H1 (cell line): ENCODE measurements around the gene ANK3. TPM values are rescaled to one million over a fixed set of nuclear protein-coding genes. Genes with fewer than 3 reads are reported as not detected.

Experiments used
- CBX8 ChIP-seq: fragments of 300-800, 300-1000 bp; sonication (generic); IDR thresholded peaks from 2 replicates; pipeline ENCODE4 v1.7.1; 2016; ENCODE audit warnings: low read depth, low read length, borderline replicate concordance
- CHD1 ChIP-seq: IDR thresholded peaks from 2 replicates; pipeline ENCODE4 v1.6.1; 2012; ENCODE audit warnings: low read depth, low read length, improper control_type of control experiment
- TAF1 ChIP-seq: IDR thresholded peaks from 2 replicates; pipeline ENCODE4 v1.6.1; 2011; ENCODE audit warnings: mild to moderate bottlenecking, low read depth, low read length
- polyA plus RNA-seq, 7 experiments: library from polyadenylated mRNA; depleted of rRNA in 3 of 7; stranded (reverse) in 5 of 7; unstranded in 2 of 7; fragments of >200 nt in 5 of 7; fragments of 200-250 nt in 2 of 7; gene quantifications; 1 replicate in 5 of 7; 2 replicates in 1 of 7; 4 replicates in 1 of 7; pipeline versions ENCODE4 v1.2.1 to v1.2.3, GENCODE V29; 2011 to 2013; ENCODE audit warnings: missing spikeins in 2 of 7, mixed read lengths in 2 of 7
- total RNA-seq: library from RNA; stranded (reverse); fragmentation: NEBNext Ultra II Directional; extraction: Animal tissue kit (Norgen Biotek cat#: 25700); gene quantifications from 2 replicates; pipeline ENCODE4 v1.2.1, GENCODE V29; 2021
- TF ChIP-seq, protein P1 (sequence below): fragments of 300-600 bp; sonication (generic); IDR thresholded peaks from 2 replicates; pipeline ENCODE4 v1.7.1; 2012; ENCODE audit warnings: low read length, moderate library complexity, mild to moderate bottlenecking, inconsistent platforms; ENCODE audit not compliant: insufficient replicate concordance
- TF ChIP-seq, protein P2 (sequence below): IDR thresholded peaks from 2 replicates; pipeline ENCODE4 v1.6.1; 2011; ENCODE audit warnings: low read length, improper control_type of control experiment

The ANK3 gene
- total and polyA plus RNA-seq, 2 of the 8 experiments (the other 6 are each of a cell fraction or from before 2014, with no cell fraction given) = 18.1 to 67.9 TPM

DNA sequence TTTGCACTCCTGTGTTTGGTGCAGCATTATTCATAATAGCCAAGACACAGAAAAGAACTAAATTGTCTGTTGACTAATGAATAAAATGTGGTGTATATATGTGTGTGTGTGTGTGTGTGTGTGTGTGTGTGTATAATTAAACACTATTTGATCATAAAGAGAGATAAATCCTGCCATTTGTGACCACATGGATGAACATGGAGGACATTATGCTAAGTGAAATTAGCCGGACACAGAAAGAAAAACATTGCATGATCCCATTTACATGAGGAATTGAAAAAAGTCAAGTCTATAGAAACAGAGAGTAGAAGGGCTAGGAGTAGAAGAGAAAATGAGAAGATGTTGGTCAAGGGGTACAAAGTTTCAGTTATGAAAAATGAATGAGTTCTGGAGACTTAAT is 85.9 kb downstream of the ANK3 start (continued):
- TF ChIP-seq, protein P1, sequence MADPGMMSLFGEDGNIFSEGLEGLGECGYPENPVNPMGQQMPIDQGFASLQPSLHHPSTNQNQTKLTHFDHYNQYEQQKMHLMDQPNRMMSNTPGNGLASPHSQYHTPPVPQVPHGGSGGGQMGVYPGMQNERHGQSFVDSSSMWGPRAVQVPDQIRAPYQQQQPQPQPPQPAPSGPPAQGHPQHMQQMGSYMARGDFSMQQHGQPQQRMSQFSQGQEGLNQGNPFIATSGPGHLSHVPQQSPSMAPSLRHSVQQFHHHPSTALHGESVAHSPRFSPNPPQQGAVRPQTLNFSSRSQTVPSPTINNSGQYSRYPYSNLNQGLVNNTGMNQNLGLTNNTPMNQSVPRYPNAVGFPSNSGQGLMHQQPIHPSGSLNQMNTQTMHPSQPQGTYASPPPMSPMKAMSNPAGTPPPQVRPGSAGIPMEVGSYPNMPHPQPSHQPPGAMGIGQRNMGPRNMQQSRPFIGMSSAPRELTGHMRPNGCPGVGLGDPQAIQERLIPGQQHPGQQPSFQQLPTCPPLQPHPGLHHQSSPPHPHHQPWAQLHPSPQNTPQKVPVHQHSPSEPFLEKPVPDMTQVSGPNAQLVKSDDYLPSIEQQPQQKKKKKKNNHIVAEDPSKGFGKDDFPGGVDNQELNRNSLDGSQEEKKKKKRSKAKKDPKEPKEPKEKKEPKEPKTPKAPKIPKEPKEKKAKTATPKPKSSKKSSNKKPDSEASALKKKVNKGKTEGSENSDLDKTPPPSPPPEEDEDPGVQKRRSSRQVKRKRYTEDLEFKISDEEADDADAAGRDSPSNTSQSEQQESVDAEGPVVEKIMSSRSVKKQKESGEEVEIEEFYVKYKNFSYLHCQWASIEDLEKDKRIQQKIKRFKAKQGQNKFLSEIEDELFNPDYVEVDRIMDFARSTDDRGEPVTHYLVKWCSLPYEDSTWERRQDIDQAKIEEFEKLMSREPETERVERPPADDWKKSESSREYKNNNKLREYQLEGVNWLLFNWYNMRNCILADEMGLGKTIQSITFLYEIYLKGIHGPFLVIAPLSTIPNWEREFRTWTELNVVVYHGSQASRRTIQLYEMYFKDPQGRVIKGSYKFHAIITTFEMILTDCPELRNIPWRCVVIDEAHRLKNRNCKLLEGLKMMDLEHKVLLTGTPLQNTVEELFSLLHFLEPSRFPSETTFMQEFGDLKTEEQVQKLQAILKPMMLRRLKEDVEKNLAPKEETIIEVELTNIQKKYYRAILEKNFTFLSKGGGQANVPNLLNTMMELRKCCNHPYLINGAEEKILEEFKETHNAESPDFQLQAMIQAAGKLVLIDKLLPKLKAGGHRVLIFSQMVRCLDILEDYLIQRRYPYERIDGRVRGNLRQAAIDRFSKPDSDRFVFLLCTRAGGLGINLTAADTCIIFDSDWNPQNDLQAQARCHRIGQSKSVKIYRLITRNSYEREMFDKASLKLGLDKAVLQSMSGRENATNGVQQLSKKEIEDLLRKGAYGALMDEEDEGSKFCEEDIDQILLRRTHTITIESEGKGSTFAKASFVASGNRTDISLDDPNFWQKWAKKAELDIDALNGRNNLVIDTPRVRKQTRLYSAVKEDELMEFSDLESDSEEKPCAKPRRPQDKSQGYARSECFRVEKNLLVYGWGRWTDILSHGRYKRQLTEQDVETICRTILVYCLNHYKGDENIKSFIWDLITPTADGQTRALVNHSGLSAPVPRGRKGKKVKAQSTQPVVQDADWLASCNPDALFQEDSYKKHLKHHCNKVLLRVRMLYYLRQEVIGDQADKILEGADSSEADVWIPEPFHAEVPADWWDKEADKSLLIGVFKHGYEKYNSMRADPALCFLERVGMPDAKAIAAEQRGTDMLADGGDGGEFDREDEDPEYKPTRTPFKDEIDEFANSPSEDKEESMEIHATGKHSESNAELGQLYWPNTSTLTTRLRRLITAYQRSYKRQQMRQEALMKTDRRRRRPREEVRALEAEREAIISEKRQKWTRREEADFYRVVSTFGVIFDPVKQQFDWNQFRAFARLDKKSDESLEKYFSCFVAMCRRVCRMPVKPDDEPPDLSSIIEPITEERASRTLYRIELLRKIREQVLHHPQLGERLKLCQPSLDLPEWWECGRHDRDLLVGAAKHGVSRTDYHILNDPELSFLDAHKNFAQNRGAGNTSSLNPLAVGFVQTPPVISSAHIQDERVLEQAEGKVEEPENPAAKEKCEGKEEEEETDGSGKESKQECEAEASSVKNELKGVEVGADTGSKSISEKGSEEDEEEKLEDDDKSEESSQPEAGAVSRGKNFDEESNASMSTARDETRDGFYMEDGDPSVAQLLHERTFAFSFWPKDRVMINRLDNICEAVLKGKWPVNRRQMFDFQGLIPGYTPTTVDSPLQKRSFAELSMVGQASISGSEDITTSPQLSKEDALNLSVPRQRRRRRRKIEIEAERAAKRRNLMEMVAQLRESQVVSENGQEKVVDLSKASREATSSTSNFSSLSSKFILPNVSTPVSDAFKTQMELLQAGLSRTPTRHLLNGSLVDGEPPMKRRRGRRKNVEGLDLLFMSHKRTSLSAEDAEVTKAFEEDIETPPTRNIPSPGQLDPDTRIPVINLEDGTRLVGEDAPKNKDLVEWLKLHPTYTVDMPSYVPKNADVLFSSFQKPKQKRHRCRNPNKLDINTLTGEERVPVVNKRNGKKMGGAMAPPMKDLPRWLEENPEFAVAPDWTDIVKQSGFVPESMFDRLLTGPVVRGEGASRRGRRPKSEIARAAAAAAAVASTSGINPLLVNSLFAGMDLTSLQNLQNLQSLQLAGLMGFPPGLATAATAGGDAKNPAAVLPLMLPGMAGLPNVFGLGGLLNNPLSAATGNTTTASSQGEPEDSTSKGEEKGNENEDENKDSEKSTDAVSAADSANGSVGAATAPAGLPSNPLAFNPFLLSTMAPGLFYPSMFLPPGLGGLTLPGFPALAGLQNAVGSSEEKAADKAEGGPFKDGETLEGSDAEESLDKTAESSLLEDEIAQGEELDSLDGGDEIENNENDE = no peak
- TF ChIP-seq, protein P2, sequence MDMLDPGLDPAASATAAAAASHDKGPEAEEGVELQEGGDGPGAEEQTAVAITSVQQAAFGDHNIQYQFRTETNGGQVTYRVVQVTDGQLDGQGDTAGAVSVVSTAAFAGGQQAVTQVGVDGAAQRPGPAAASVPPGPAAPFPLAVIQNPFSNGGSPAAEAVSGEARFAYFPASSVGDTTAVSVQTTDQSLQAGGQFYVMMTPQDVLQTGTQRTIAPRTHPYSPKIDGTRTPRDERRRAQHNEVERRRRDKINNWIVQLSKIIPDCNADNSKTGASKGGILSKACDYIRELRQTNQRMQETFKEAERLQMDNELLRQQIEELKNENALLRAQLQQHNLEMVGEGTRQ = no peak
- TF ChIP-seq CHD1 (no peak), CBX8 (no peak), TAF1 (no peak)
